IMR-90 (cell line): ENCODE measurements around the gene SLC2A11. TPM values are rescaled to one million over a fixed set of nuclear protein-coding genes. Genes with fewer than 3 reads are reported as not detected.

Experiments
- ATAC-seq: fragments of 200-7000 bp; cut with Tn5 transposase; 2 replicates; pipeline ENCODE4 v1.9.1; 2020; ENCODE audit warnings: low read depth, mild to moderate bottlenecking, moderate library complexity
- BruUV-seq: library from RNA; stranded (reverse); fragments of 400-500 nt; replicated peaks from 2 replicates; lab custom pipeline; 2021; lab: Mats Ljungman, UMichigan
- CTCF ChIA-PET: fragments of 300-600 bp; formaldehyde crosslinking; extraction: SDS; loops from one replicate; lab custom pipeline; 2021; ENCODE audit warnings: antibody characterized with exemption; lab: Yijun Ruan, JAX
- POLR2A ChIA-PET: fragments of 300-600 bp; sonication (Branson Sonifier 250); formaldehyde crosslinking; loops from one replicate; lab custom pipeline; 2022; ENCODE audit warnings: antibody characterized with exemption; ENCODE audit not compliant: unreplicated experiment; lab: Charles Lee
- DNase-seq: peaks from one replicate; pipeline ENCODE4 v3.0.0; 2013
- H2AFZ ChIP-seq: replicated peaks from 2 replicates; pipeline ENCODE3; 2013; ENCODE audit warnings: low read length, mild to moderate bottlenecking; ENCODE audit not compliant: poor library complexity
- H2AK5ac ChIP-seq: 2 replicates; pipeline ENCODE4 v1.6.1; 2013; ENCODE audit warnings: low read depth, low read length, inconsistent platforms
- H2AK9ac ChIP-seq: replicated peaks from 2 replicates; pipeline ENCODE3; 2013; ENCODE audit warnings: mild to moderate bottlenecking, low read depth, low read length, moderate library complexity; ENCODE audit not compliant: poor library complexity
- H2BK120ac ChIP-seq: 2 replicates; pipeline ENCODE4 v1.6.1; 2013; ENCODE audit warnings: low read depth, low read length, inconsistent platforms
- H2BK15ac ChIP-seq: 3 replicates; pipeline ENCODE4 v1.6.1; 2013; ENCODE audit warnings: low read depth, low read length, inconsistent platforms
- H2BK20ac ChIP-seq: 2 replicates; pipeline ENCODE4 v1.6.1; 2013; ENCODE audit warnings: low read depth, mild to moderate bottlenecking, inconsistent platforms, low read length, moderate library complexity
- H2BK5ac ChIP-seq: 2 replicates; pipeline ENCODE4 v1.6.1; 2013; ENCODE audit warnings: mild to moderate bottlenecking, low read depth, low read length, inconsistent platforms; ENCODE audit not compliant: poor library complexity, severe bottlenecking
- H3K14ac ChIP-seq: replicated peaks from 2 replicates; pipeline ENCODE4 v1.6.1; 2013; ENCODE audit warnings: low read depth, low read length, inconsistent platforms
- H3K18ac ChIP-seq: 2 replicates; pipeline ENCODE4 v1.6.1; 2013; ENCODE audit warnings: low read depth, low read length, control low read depth
- H3K23ac ChIP-seq: 2 replicates; pipeline ENCODE4 v1.6.1; 2013; ENCODE audit warnings: low read depth, low read length, inconsistent platforms
- H3K27ac ChIP-seq: 2 replicates; pipeline ENCODE4 v1.5.1; 2013; ENCODE audit warnings: mild to moderate bottlenecking, control low read depth, low read length; ENCODE audit not compliant: insufficient read depth
- H3K27me3 ChIP-seq: 2 replicates; pipeline ENCODE4 v1.6.1; 2013; ENCODE audit warnings: low read length; ENCODE audit not compliant: control insufficient read depth, insufficient read depth
- H3K36me3 ChIP-seq: 2 replicates; pipeline ENCODE4 v1.6.1; 2013; ENCODE audit warnings: low read length, mixed read lengths; ENCODE audit not compliant: control insufficient read depth, insufficient read depth
- H3K4ac ChIP-seq: 2 replicates; pipeline ENCODE4 v1.6.1; 2013; ENCODE audit warnings: low read depth, low read length, inconsistent platforms
- H3K4me1 ChIP-seq: 2 replicates; pipeline ENCODE4 v1.6.1; 2013; ENCODE audit warnings: low read length, mixed read lengths; ENCODE audit not compliant: control insufficient read depth, insufficient read depth
- H3K4me2 ChIP-seq: 2 replicates; pipeline ENCODE4 v1.6.1; 2013; ENCODE audit warnings: low read depth, mild to moderate bottlenecking, control low read depth, low read length, moderate library complexity
- H3K4me3 ChIP-seq: 2 replicates; pipeline ENCODE4 v1.5.1; 2013; ENCODE audit warnings: low read depth, mild to moderate bottlenecking, control low read depth, low read length, moderate library complexity; ENCODE audit not compliant: insufficient read depth
- H3K56ac ChIP-seq: 2 replicates; pipeline ENCODE4 v1.6.1; 2013; ENCODE audit warnings: low read length, inconsistent platforms; ENCODE audit not compliant: insufficient read depth; ENCODE audit errors: extremely low read depth
- H3K79me1 ChIP-seq, 2 experiments: 2 replicates each; pipeline ENCODE4 v1.6.1; 2013; ENCODE audit warnings: low read length in 2 of 2, inconsistent platforms in 1 of 2, low read depth in 1 of 2
- H3K9ac ChIP-seq: 2 replicates; pipeline ENCODE4 v1.6.1; 2013; ENCODE audit warnings: low read depth, low read length, control low read depth
- H3K9me1 ChIP-seq: 2 replicates; pipeline ENCODE4 v1.6.1; 2013; ENCODE audit warnings: low read length, inconsistent platforms; ENCODE audit not compliant: insufficient read depth
- H3K9me3 ChIP-seq: 2 replicates; pipeline ENCODE4 v1.6.1; 2013; ENCODE audit warnings: low read length; ENCODE audit not compliant: control insufficient read depth, insufficient read depth
- H4K20me1 ChIP-seq: 2 replicates; pipeline ENCODE4 v1.6.1; 2013; ENCODE audit warnings: low read length, inconsistent platforms; ENCODE audit not compliant: insufficient read depth
- H4K5ac ChIP-seq: 2 replicates; pipeline ENCODE4 v1.6.1; 2013; ENCODE audit warnings: mild to moderate bottlenecking, low read depth, low read length, control low read depth
- H4K8ac ChIP-seq, 2 experiments: 2 replicates each; pipeline ENCODE4 v1.6.1; 2013; ENCODE audit warnings: low read depth in 2 of 2, low read length in 2 of 2, control low read depth in 1 of 2, inconsistent platforms in 1 of 2
- H4K91ac ChIP-seq: 2 replicates; pipeline ENCODE4 v1.6.1; 2013; ENCODE audit warnings: low read depth, low read length, inconsistent platforms; ENCODE audit not compliant: insufficient read depth
- BHLHE40 ChIP-seq: fragments of 150-350 bp; IDR thresholded peaks from 2 replicates; pipeline ENCODE4 v1.6.1; 2016; ENCODE audit warnings: mild to moderate bottlenecking, low read depth, low read length
- CEBPB ChIP-seq: IDR thresholded peaks from 2 replicates; pipeline ENCODE4 v1.6.1; 2012; ENCODE audit warnings: low read depth, low read length, improper control_type of control experiment
- CHD1 ChIP-seq: IDR thresholded peaks from 2 replicates; pipeline ENCODE4 v1.6.1; 2012; ENCODE audit warnings: low read depth, low read length, improper control_type of control experiment
- ELK1 ChIP-seq: fragments of 150-350 bp; IDR thresholded peaks from 2 replicates; pipeline ENCODE4 v1.6.1; 2016; ENCODE audit warnings: low read depth, mild to moderate bottlenecking, low read length, moderate library complexity, borderline replicate concordance
- FOS ChIP-seq: fragments of 150-350 bp; IDR thresholded peaks from 2 replicates; pipeline ENCODE4 v1.6.1; 2016; ENCODE audit warnings: low read depth, low read length
- MAFK ChIP-seq: IDR thresholded peaks from 2 replicates; pipeline ENCODE4 v1.6.1; 2012; ENCODE audit warnings: low read depth, low read length, improper control_type of control experiment
- MAZ ChIP-seq: IDR thresholded peaks from 2 replicates; pipeline ENCODE4 v1.6.1; 2012; ENCODE audit warnings: low read depth, mild to moderate bottlenecking, low read length, improper control_type of control experiment, moderate library complexity, borderline replicate concordance
- MXI1 ChIP-seq: IDR thresholded peaks from 2 replicates; pipeline ENCODE4 v1.6.1; 2012; ENCODE audit warnings: low read depth, mild to moderate bottlenecking, low read length, moderate library complexity, borderline replicate concordance
- NFE2L2 ChIP-seq: fragments of 150-350 bp; IDR thresholded peaks from 2 replicates; pipeline ENCODE4 v1.6.1; 2016; ENCODE audit warnings: low read depth, mild to moderate bottlenecking, low read length
- POLR2A ChIP-seq: IDR thresholded peaks from 2 replicates; pipeline ENCODE4 v1.6.1; 2012; ENCODE audit warnings: mild to moderate bottlenecking, low read depth, low read length
- RAD21 ChIP-seq: IDR thresholded peaks from 2 replicates; pipeline ENCODE4 v1.6.1; 2012; ENCODE audit warnings: low read length, improper control_type of control experiment
- RCOR1 ChIP-seq: IDR thresholded peaks from 2 replicates; pipeline ENCODE4 v1.6.1; 2012; ENCODE audit warnings: mild to moderate bottlenecking, low read length, improper control_type of control experiment; ENCODE audit not compliant: insufficient replicate concordance
- RFX5 ChIP-seq: IDR thresholded peaks from 2 replicates; pipeline ENCODE4 v1.8.0; 2012; ENCODE audit warnings: low read depth, mild to moderate bottlenecking, low read length, moderate library complexity
- SMC3 ChIP-seq: fragments of 150-350 bp; IDR thresholded peaks from 2 replicates; pipeline ENCODE4 v1.6.1; 2016; ENCODE audit warnings: low read depth, mild to moderate bottlenecking, antibody characterized with exemption, low read length, moderate library complexity
- USF2 ChIP-seq: fragments of 150-350 bp; IDR thresholded peaks from 2 replicates; pipeline ENCODE4 v1.6.1; 2017; ENCODE audit warnings: mild to moderate bottlenecking, antibody characterized with exemption, low read length, low read depth
- WGBS, 2 experiments: methylation state at CpG; one replicate each; pipeline versions ENCODE4 v1.1.5 to v1.1.7; 2013; ENCODE audit warnings: missing lambda C conversion rate in 2 of 2; ENCODE audit not compliant: insufficient read length in 1 of 2; ENCODE audit errors: extremely low coverage in 2 of 2; 5-methylcytosine and 5-hydroxymethylcytosine counted together
- dilution Hi-C: fragments of 300-500 bp; cut with HindIII; formaldehyde crosslinking; loops from one replicate; pipeline ENCODE4 v1.14.3; 2018; ENCODE audit warnings: low sequenced_read_pairs; ENCODE audit not compliant: unreplicated experiment
- in situ Hi-C: fragments of 300-500 bp; cut with MboI; formaldehyde crosslinking; loops from 3 replicates; pipeline ENCODE4 v1.14.3; 2019; ENCODE audit warnings: low sequenced_read_pairs, inconsistent platforms, mixed read lengths
- intact Hi-C: fragments of 100-400 bp; cut with micrococcal nuclease; formaldehyde crosslinking; loops from 2 replicates; pipeline ENCODE4 v1.10.0; 2022
- polyA plus RNA-seq, 3 experiments: library from polyadenylated mRNA; depleted of rRNA; stranded (reverse); fragments of >200 nt; gene quantifications; 2 replicates each; pipeline ENCODE4 v1.2.3, GENCODE V29; 2012; ENCODE audit warnings: low replicate concordance in 1 of 3
- total RNA-seq: library from RNA; depleted of rRNA; stranded (reverse); fragments of >200 nt; gene quantifications from 2 replicates; pipeline ENCODE4 v1.2.3, GENCODE V29; 2012
- TF ChIP-seq, protein P1 (sequence below): conservative IDR thresholded peaks from 2 replicates; pipeline ENCODE4 v1.5.1; 2012; ENCODE audit warnings: mild to moderate bottlenecking, low read depth, low read length, improper control_type of control experiment

SLC2A11 gene
- total and polyA plus RNA-seq, 2 of the 4 experiments (the other 2 are of a cell fraction) = 3.2 to 8.7 TPM

DNA sequence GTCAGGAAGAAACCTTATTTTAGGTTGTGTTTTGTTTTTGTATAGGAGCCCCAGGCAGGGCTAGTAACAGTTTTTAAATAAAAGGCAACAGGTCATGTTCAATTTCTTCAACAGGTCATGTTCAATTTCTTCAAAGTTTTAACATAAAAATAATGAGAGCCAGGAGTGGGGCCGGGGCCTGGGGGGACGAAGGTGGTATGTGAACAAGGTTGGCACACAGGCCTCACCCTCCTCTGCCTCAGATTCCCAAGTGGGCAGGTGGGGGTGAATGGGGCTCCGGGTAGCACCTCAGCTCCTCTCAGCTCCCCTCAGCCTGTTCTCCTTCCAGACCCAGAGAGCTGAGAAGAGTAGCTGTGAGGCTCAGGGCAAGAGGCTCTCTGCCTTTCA is 23.3 kb upstream of the SLC2A11 start:
- TF ChIP-seq BHLHE40 = no peak
- TF ChIP-seq NFE2L2 = no peak
- no peak for TF ChIP-seq SMC3
- TF ChIP-seq MAFK = no peak
- no peak for TF ChIP-seq RFX5
- TF ChIP-seq CHD1 = no peak
- TF ChIP-seq ELK1 = no peak
- TF ChIP-seq CEBPB = no peak
- TF ChIP-seq, protein P1, sequence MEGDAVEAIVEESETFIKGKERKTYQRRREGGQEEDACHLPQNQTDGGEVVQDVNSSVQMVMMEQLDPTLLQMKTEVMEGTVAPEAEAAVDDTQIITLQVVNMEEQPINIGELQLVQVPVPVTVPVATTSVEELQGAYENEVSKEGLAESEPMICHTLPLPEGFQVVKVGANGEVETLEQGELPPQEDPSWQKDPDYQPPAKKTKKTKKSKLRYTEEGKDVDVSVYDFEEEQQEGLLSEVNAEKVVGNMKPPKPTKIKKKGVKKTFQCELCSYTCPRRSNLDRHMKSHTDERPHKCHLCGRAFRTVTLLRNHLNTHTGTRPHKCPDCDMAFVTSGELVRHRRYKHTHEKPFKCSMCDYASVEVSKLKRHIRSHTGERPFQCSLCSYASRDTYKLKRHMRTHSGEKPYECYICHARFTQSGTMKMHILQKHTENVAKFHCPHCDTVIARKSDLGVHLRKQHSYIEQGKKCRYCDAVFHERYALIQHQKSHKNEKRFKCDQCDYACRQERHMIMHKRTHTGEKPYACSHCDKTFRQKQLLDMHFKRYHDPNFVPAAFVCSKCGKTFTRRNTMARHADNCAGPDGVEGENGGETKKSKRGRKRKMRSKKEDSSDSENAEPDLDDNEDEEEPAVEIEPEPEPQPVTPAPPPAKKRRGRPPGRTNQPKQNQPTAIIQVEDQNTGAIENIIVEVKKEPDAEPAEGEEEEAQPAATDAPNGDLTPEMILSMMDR = no peak
- TF ChIP-seq RCOR1 = no peak
- TF ChIP-seq USF2 = no peak
- no peak for TF ChIP-seq MAZ
- no peak for TF ChIP-seq MXI1
- TF ChIP-seq POLR2A = no peak
- no peak for TF ChIP-seq RAD21
- no peak for TF ChIP-seq FOS
- no peak overlapping the region for H3K4me2 ChIP-seq
- peaks cover 5 to 36% of the 10 kb centered on the region in 2 experiments for H3K79me1 ChIP-seq
- peaks cover under 1% of the 10 kb centered on the region; the same call in 1 of the 2 replicates for H3K9me3 ChIP-seq
- WGBS, 2 experiments = no CpG with 5 or more reads among the region's 3 CpGs
- no peaks in the 10 kb centered on the region for H3K27me3 ChIP-seq
- no peak overlapping the region for H2AK9ac ChIP-seq
- dilution Hi-C loops = no loop called here
- peaks cover 39% of the 10 kb centered on the region for H4K20me1 ChIP-seq
- no TSS peak for BruUV-seq
- ATAC-seq (no peak), DNase-seq (no peak)
- H2AFZ ChIP-seq = no peak overlapping the region
- H3K9me1 ChIP-seq = peaks cover 6% of the 10 kb centered on the region
- H3K56ac ChIP-seq = no peak overlapping the region
- H4K91ac ChIP-seq = no peak overlapping the region
- no peak overlapping the region for H4K8ac ChIP-seq
- no peak overlapping the region for H2AK5ac ChIP-seq
- ChIA-PET CTCF (no interaction called here), POLR2A (no interaction called here)
- H3K4me3 ChIP-seq = no peak overlapping the region
- no peak overlapping the region for H2BK20ac ChIP-seq
- H3K4me1 ChIP-seq = peaks cover 3% of the 10 kb centered on the region
- H2BK5ac ChIP-seq = no peak overlapping the region
- no peak overlapping the region for H4K5ac ChIP-seq
- H3K36me3 ChIP-seq = peaks cover 51% of the 10 kb centered on the region
- in situ Hi-C loops = no loop called here
- H3K14ac ChIP-seq = no peak overlapping the region
- H2BK120ac ChIP-seq = no peak overlapping the region
- H2BK15ac ChIP-seq = no peak overlapping the region
- H3K9ac ChIP-seq = no peak overlapping the region
- no peak overlapping the region for H3K23ac ChIP-seq
- no peak overlapping the region for H3K18ac ChIP-seq
- intact Hi-C loops = no loop called here
- H3K4ac ChIP-seq = no peak overlapping the region
- H3K27ac ChIP-seq = no peak overlapping the region
